ENCODE results near the gene KLRC3.
"Not testable (repeated sequence)": the region's sequence is repeated elsewhere in the genome, so short reads cannot be mapped to it uniquely, and the experiment has no call there.

The KLRC3 gene

GRCh38 chr12:10420334-10420733 lies at the start of gene KLRC3:
KLRC3 (minus strand) TSS chr12:10420595; CDS start chr12:10420550, 45 bp downstream.
- DNase-seq = not testable (repeated sequence)

- DNase-seq = no peak
These were observed 49.3 kb upstream of the KLRC3 start for GRCh38 chr12:10469701-10470100.

- no peak for DNase-seq
These were observed 45.9 kb upstream of the KLRC3 start for GRCh38 chr12:10466311-10466710.

GRCh38 chr12:10457760-10458159 lies 37.4 kb upstream of the KLRC3 start:
- DNase-seq = no peak

GRCh38 chr12:10456856-10457255 lies 36.5 kb upstream of the KLRC3 start:
- DNase-seq = no peak

GRCh38 chr12:10455766-10456165 lies 35.4 kb upstream of the KLRC3 start:
- DNase-seq = no peak

GRCh38 chr12:10454531-10454930 lies 34.1 kb upstream of the KLRC3 start:
- DNase-seq = no peak

- DNase-seq = no peak
These were observed 32.8 kb upstream of the KLRC3 start, which contains the start of gene KLRC1 for GRCh38 chr12:10453156-10453555. KLRC1 (minus strand) TSS chr12:10453377; CDS start chr12:10451156, 2,221 bp downstream.

- no peak for DNase-seq
These were observed 27.8 kb upstream of the KLRC3 start for GRCh38 chr12:10448236-10448635.

- not testable (repeated sequence) for DNase-seq
These were observed 25.7 kb upstream of the KLRC3 start for GRCh38 chr12:10446052-10446451.

- DNase-seq = not testable (repeated sequence)
These were observed 20.7 kb upstream of the KLRC3 start for GRCh38 chr12:10441144-10441543.

GRCh38 chr12:10439608-10440274 lies 19.3 kb upstream of the KLRC3 start:
- DNase-seq = not testable (repeated sequence)

- not testable (repeated sequence) for DNase-seq
These were observed 17.2 kb upstream of the KLRC3 start for GRCh38 chr12:10437601-10438000.

GRCh38 chr12:10435816-10436215 lies 15.4 kb upstream of the KLRC3 start, which contains the start of gene KLRC2:
KLRC2 (minus strand) TSS chr12:10436010; CDS start chr12:10435986, 24 bp downstream.
- peak; percentile 0 for DNase-seq

GRCh38 chr12:10430623-10431022 lies 10.2 kb upstream of the KLRC3 start:
- DNase-seq = not testable (repeated sequence)

- not testable (repeated sequence) for DNase-seq
These were observed 5.5 kb upstream of the KLRC3 start for GRCh38 chr12:10425938-10426337.

- DNase-seq = not testable (repeated sequence)
These were observed 4.0 kb upstream of the KLRC3 start for GRCh38 chr12:10424260-10424899.

GRCh38 chr12:10422159-10422558 lies 1.8 kb upstream of the KLRC3 start:
- not testable (repeated sequence) for DNase-seq

GRCh38 chr12:10409392-10409791 lies 11.0 kb downstream of the KLRC3 start, which contains the start of gene KLRC4:
KLRC4 (minus strand) TSS chr12:10409757; CDS start chr12:10409575, 182 bp downstream.
- DNase-seq = no peak

GRCh38 chr12:10408842-10409241 lies 11.6 kb downstream of the KLRC3 start:
- DNase-seq = no peak

- no peak for DNase-seq
These were observed 13.7 kb downstream of the KLRC3 start for GRCh38 chr12:10406725-10407124.

GRCh38 chr12:10405294-10405693 lies 15.1 kb downstream of the KLRC3 start:
- DNase-seq = no peak

GRCh38 chr12:10404798-10405197 lies 15.6 kb downstream of the KLRC3 start:
- no peak for DNase-seq

- DNase-seq = no peak
These were observed 19.6 kb downstream of the KLRC3 start for GRCh38 chr12:10400829-10401228.

All from GDM1 (cell line).